ENCODE data around the gene GPC6.
"Not testable (repeated sequence)": the region's sequence is repeated elsewhere in the genome, so short reads cannot be mapped to it uniquely, and the experiment has no call there.

Gene GPC6

GRCh38 chr13:93318534-93319254 is 92.1 kb downstream of the GPC6 start:
- TF ChIP-seq CTCF (IDR thresholded peaks at IDR 0.05; ENCODE audit: control insufficient read depth, insufficient read depth, low read depth, low read length, missing control alignments): no peak
- no peak overlapping the region for H3K4me3 ChIP-seq (ENCODE audit: control insufficient read depth, low read depth, low read length)
- no peak for DNase-seq (ENCODE audit: low read depth)

- peak; percentile 28 for DNase-seq (ENCODE audit: low read depth)
- TF ChIP-seq CTCF (IDR thresholded peaks at IDR 0.05; ENCODE audit: control insufficient read depth, insufficient read depth, low read depth, low read length, missing control alignments): no peak
- no peak overlapping the region for H3K4me3 ChIP-seq (ENCODE audit: control insufficient read depth, low read depth, low read length)
Observed at GRCh38 chr13:93320942-93321341, 94.3 kb downstream of the GPC6 start.

DNA sequence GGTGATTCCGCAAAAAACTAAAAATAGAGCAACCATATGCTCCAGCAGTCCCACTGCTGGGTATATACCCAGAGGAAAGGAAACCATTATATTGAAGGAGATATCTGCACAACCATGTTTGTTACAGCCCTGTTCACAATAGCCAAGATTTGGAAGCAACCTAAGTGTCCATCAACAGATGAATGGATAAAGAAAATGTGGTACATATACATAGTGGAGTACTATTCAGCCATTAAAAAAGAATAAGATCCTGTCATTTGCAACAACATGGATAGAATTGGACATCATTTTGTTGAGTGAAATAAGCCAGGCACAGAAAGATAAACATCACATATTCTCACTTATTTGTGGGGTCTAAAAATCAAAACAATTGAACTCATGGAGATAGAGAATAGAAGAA is 97.3 kb downstream of the GPC6 start:
- not testable (repeated sequence) for H3K4me3 ChIP-seq (ENCODE audit: control insufficient read depth, low read depth, low read length); DNase-seq (ENCODE audit: low read depth)

DNA sequence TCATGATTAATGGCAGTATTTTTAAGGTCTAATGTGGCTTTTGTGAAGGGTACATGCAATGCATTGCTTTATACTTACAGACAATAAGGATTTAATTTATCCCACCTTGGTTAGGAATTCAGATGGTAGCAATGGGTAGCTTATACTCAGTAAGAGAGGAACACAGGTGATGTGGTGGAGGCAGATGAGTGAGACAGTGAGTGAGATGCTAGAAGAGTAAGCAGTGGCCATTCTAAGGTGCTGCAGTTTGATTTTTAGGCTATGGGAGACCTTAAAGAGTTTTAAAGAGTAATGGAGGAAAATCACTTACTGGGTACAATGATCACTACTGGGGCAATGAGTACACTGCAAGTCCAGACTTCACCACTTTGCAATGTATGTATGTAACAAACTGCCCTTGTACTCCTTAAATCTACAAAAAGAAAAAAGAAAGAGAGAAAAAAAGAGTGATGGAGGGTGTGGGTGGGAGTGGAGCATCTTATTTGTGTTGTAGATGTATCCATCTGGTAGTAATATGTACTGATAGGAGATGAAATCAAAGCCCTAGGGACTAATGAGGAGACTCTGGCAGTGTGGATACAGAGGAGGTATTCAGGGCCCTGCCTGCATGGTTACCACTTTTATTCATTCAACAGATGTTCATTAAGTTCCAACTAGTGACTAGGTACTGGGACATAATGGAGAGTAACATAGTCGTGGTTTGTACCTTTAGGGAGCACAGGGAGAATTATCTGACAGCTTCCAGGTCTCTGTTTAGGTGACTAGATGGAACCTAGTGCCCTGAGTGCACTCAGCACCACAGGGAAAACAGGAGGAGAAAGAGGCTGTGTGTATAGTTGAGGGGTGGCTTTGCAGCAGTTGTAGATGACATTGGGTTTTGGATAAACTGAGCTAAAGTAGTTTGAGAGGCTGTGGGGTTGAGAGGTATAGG is 99.0 kb downstream of the GPC6 start:
- no peak for DNase-seq (ENCODE audit: low read depth)
- TF ChIP-seq CTCF (IDR thresholded peaks at IDR 0.05; ENCODE audit: control insufficient read depth, insufficient read depth, low read depth, low read length, missing control alignments): no peak
- no peak overlapping the region for H3K4me3 ChIP-seq (ENCODE audit: control insufficient read depth, low read depth, low read length)

GRCh38 chr13:93326234-93326811 is 99.7 kb downstream of the GPC6 start:
- H3K4me3 ChIP-seq (ENCODE audit: control insufficient read depth, low read depth, low read length): no peak overlapping the region
- no peak for DNase-seq (ENCODE audit: low read depth)
- no peak for TF ChIP-seq CTCF (IDR thresholded peaks at IDR 0.05; ENCODE audit: control insufficient read depth, insufficient read depth, low read depth, low read length, missing control alignments)

DNA sequence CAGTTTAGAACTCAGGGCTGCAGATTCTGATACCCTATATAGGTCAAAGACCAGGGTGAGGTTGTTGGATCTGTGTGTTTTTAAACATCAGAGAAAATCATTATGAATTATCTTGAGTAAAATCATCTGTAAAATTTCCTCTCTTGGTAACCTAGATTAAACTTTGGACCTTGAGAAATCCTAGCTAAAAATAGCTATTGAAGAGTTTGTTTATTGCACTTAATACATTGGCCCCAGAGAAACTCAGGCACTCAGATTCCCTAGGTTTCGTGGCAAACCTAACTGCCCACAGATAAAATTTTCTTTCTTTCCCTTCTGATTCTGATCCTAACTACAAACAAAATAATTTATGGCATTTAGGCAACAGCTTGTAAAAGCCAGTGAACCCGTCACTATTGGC is 102.3 kb downstream of the GPC6 start:
- peak; percentile 16 for DNase-seq (ENCODE audit: low read depth)
- TF ChIP-seq CTCF (IDR thresholded peaks at IDR 0.05; ENCODE audit: control insufficient read depth, insufficient read depth, low read depth, low read length, missing control alignments): no peak
- no peak overlapping the region for H3K4me3 ChIP-seq (ENCODE audit: control insufficient read depth, low read depth, low read length)

DNA sequence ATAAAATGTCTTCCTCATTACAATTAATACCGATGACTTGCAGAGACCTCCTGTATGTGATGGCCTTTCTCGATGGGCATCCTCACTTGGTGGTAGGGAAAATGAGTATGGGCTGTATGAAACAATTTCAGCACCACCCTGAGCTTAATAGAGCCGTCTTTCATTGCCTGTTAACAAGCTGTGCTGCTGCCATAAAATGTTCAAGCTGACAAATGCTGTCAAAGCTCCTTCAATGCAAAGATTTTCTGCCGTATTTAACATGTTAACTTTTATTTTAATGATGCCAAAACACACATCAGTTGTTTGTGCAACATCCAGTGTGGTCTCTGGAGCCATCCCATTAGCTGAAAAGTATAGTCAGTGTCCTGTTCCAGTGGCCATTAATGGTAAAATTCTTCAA is 110.1 kb downstream of the GPC6 start:
- H3K4me3 ChIP-seq (ENCODE audit: control insufficient read depth, low read depth, low read length): no peak overlapping the region
- DNase-seq (ENCODE audit: low read depth): no peak
- TF ChIP-seq CTCF (IDR thresholded peaks at IDR 0.05; ENCODE audit: control insufficient read depth, insufficient read depth, low read depth, low read length, missing control alignments): no peak
